ENCODE measurements around the gene PLA2G4B.

DNA sequence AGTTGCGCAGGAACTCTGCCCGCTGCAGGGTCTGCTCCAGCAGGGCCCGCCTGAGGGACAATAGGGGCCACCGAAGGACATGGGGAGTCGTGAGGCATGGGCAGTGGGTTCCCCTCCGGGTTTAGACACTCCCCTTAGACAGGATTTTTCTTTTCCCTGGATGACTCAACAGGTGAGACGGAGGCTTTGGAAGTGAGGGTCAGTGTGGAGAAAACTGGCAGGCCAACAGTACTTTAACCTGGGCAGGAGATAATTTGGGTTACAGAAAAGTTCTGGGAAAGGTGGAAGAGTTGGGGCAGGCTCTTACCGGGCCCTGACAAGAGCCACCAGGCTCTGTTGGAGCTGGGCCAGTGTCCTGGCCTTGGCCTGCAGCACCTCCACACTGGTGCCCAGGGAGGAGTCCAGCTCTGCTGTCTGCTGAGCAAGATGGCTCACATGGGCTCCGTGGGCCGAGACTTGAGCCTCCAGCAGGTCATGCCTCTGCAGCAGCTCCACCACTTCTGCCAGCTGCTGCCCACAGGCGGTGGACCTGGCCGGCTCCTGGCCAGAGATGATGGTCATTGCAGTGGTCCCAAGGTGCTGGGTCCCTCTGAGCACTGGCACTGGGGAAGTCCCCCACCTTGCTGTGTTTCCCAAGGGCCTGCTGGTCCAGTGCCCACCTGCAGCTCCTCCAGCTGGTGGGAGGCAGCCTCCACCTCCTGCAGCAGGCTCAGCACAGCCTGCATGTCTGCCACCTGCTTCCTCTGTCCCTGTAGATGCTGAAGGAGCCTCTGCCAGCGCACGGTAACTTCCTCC lies 44.2 kb downstream of the PLA2G4B start:
- TF ChIP-seq, protein P1, sequence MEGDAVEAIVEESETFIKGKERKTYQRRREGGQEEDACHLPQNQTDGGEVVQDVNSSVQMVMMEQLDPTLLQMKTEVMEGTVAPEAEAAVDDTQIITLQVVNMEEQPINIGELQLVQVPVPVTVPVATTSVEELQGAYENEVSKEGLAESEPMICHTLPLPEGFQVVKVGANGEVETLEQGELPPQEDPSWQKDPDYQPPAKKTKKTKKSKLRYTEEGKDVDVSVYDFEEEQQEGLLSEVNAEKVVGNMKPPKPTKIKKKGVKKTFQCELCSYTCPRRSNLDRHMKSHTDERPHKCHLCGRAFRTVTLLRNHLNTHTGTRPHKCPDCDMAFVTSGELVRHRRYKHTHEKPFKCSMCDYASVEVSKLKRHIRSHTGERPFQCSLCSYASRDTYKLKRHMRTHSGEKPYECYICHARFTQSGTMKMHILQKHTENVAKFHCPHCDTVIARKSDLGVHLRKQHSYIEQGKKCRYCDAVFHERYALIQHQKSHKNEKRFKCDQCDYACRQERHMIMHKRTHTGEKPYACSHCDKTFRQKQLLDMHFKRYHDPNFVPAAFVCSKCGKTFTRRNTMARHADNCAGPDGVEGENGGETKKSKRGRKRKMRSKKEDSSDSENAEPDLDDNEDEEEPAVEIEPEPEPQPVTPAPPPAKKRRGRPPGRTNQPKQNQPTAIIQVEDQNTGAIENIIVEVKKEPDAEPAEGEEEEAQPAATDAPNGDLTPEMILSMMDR (IDR thresholded peaks at IDR 0.05): no peak
- TF ChIP-seq POLR2A (IDR thresholded peaks at IDR 0.05): no peak
- no peak for TF ChIP-seq EP300 (IDR thresholded peaks at IDR 0.05)
